ENCODE data around the gene XXYLT1.

Gene XXYLT1

DNA sequence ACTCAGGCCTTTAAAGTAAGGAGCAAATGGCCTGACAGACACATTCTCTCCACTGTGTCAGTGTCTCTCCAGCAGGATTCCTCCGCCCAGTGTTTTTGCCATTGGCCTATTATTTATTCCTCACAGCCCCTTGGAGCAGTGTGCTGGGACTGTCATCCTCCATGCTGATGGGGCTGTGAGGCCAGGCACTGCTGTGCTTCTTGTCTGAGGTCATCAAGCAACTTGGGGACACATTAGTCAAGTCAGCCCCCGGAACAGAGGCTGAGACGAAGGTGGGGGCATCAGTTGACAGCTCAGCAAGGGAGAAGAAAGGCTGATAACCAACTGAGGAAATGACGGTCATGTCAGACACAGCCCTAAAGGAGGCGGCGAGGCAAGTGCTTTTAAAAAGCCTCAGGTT lies 67.4 kb downstream of the XXYLT1 start:
- POLR2A ChIA-PET = interaction anchor here (0.6 kb wide), 1 partner anchor 238 kb away, joined by 3 read pairs; no protein-coding TSS in a partner anchor
- WGBS (ENCODE audit: insufficient coverage) = 83% methylated on average over 4 of the region's 6 CpGs

DNA sequence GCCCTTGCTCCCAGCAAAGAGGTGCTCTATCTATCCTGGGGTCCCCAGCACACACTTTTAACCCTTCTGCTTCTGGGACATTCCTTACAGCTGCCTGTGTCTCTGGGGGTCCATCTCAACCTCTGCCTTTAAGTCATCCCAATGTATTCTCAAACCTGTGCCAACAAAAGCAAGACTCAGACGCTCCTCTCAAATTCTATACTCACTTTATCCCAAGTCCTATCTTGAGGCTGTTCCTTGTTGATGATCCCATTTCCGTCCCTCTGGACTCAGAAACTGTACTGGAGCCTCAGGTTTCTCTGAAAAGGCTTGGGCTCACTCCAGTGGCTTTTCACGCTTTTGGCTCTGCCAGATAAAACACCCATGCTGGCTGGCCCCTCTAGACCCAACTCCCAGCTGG lies 69.7 kb downstream of the XXYLT1 start:
- no peak for DNase-seq
- H3K4me1 ChIP-seq (ENCODE audit: control extremely low read depth in 1 of 4, control insufficient read depth in 4 of 4, insufficient read depth in 4 of 4, low read length in 3 of 4) = peaks cover 0 to 36% (median 14%) of the 10 kb centered on the region in 4 experiments
- peaks cover 0 to 5% (median 0%) of the 10 kb centered on the region in 4 experiments for H3K36me3 ChIP-seq (ENCODE audit: control insufficient read depth in 4 of 4, insufficient read depth in 4 of 4, low read length in 3 of 4)
- WGBS (ENCODE audit: insufficient coverage) = 100% methylated on average over 3 of the region's 3 CpGs
- no peaks in the 10 kb centered on the region for H3K9me3 ChIP-seq (ENCODE audit: control extremely low read depth in 1 of 5, control insufficient read depth in 4 of 5, insufficient read depth in 2 of 5, low read depth in 1 of 5, low read length in 4 of 5)
- no peak overlapping the region for H3K27ac ChIP-seq (ENCODE audit: insufficient read depth in 1 of 2, low read depth in 1 of 2, low read length in 2 of 2, poor library complexity in 1 of 2, severe bottlenecking in 2 of 2)
- no peak overlapping the region for H3K4me3 ChIP-seq (ENCODE audit: control insufficient read depth in 1 of 7, extremely low read depth in 1 of 7, insufficient read depth in 4 of 7, low read depth in 2 of 7, low read length in 6 of 7)
- ChIA-PET CTCF (interaction anchor here (0.8 to 1.8 kb wide), 9 partner anchors 9 to 97 kb away, joined by 3 to 5 read pairs (median 3); no protein-coding TSS in a partner anchor), POLR2A (no interaction called here)
- peaks cover 0 to 1% (median 0%) of the 10 kb centered on the region in 5 experiments for H3K27me3 ChIP-seq (replicated peaks in 2 of 5; ENCODE audit: control insufficient read depth in 4 of 5, insufficient read depth in 5 of 5, low read length in 4 of 5)

More for the DNA sequence above, 67.4 kb downstream of the XXYLT1 start:
- Histone ChIP-seq H3K36me3 (ENCODE audit: control insufficient read depth in 4 of 4, insufficient read depth in 4 of 4, low read length in 3 of 4) (peaks cover 0 to 13% (median under 1%) of the 10 kb centered on the region in 4 experiments), H3K4me1 (ENCODE audit: control extremely low read depth in 1 of 4, control insufficient read depth in 4 of 4, insufficient read depth in 4 of 4, low read length in 3 of 4) (peaks cover 0 to 30% (median 10%) of the 10 kb centered on the region in 4 experiments), H3K4me3 (ENCODE audit: control insufficient read depth in 1 of 7, extremely low read depth in 1 of 7, insufficient read depth in 4 of 7, low read depth in 2 of 7, low read length in 6 of 7) (no peak overlapping the region), H3K9me3 (ENCODE audit: control extremely low read depth in 1 of 5, control insufficient read depth in 4 of 5, insufficient read depth in 2 of 5, low read depth in 1 of 5, low read length in 4 of 5) (no peaks in the 10 kb centered on the region), H3K27ac (ENCODE audit: insufficient read depth in 1 of 2, low read depth in 1 of 2, low read length in 2 of 2, poor library complexity in 1 of 2, severe bottlenecking in 2 of 2) (no peak overlapping the region), H3K27me3 (replicated peaks in 2 of 5; ENCODE audit: control insufficient read depth in 4 of 5, insufficient read depth in 5 of 5, low read length in 4 of 5) (no peaks in the 10 kb centered on the region)
- peak in 1 of 3 donors; percentile 28 for DNase-seq
- CTCF ChIA-PET = interaction anchor here (0.9 kb wide), 1 partner anchor 10 kb away, joined by 3 read pairs; no protein-coding TSS in a partner anchor

DNA sequence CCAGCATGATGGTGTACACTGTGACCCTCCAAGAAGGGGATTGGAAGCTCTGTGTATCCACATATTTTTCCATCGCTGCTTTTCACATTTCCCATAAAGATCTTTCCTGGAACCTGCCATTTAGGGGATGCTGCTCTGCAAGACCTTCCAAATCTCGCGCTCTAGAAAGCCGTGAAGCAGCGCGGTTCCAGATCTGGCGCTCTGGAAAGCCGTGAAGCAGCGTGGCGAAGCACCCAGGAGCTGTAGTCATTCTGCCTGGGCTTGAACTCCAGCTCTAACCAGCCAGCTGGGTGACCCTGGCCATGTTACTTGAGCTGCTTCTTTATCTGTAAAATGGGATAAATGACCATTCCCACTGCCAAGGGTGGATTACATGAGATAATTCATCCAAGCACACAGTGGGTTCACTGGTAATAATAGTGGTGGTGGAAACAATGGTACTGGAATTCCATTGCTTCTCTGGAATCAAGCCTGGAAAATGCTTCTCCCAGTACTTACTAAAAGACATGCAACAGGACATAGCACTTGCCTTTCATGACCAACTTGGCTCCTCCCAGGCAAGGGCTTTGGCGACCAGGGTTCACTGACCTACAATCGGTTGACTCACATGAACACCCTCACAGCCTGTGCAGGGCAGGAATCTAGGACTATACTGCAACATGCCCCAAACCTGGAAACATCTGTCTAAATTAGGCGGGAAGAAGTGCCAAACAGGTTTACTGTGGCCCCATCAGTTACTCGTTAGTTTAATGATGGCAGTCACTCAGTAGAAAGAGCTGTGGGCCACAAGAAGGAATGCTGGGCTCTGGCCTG lies 70.7 kb downstream of the XXYLT1 start:
- ChIA-PET CTCF (interaction anchor here (0.8 to 1.5 kb wide), 5 partner anchors 8 to 96 kb away, joined by 3 to 5 read pairs (median 3); no protein-coding TSS in a partner anchor), POLR2A (interaction anchor here (0.7 kb wide), 1 partner anchor 20 kb away, joined by 3 read pairs; no protein-coding TSS in a partner anchor)
- H3K4me3 ChIP-seq (ENCODE audit: control insufficient read depth in 1 of 7, extremely low read depth in 1 of 7, insufficient read depth in 4 of 7, low read depth in 2 of 7, low read length in 6 of 7) = no peak overlapping the region
- H3K36me3 ChIP-seq (ENCODE audit: control insufficient read depth in 4 of 4, insufficient read depth in 4 of 4, low read length in 3 of 4) = peaks cover 0 to 5% (median 0%) of the 10 kb centered on the region in 4 experiments
- no peak for DNase-seq
- no peaks in the 10 kb centered on the region for H3K9me3 ChIP-seq (ENCODE audit: control extremely low read depth in 1 of 5, control insufficient read depth in 4 of 5, insufficient read depth in 2 of 5, low read depth in 1 of 5, low read length in 4 of 5)
- H3K27me3 ChIP-seq (replicated peaks in 2 of 5; ENCODE audit: control insufficient read depth in 4 of 5, insufficient read depth in 5 of 5, low read length in 4 of 5) = peaks cover 0 to 3% (median 0%) of the 10 kb centered on the region in 5 experiments
- 98% methylated on average over 11 of the region's 14 CpGs for WGBS (ENCODE audit: insufficient coverage)
- no peak overlapping the region for H3K27ac ChIP-seq (ENCODE audit: insufficient read depth in 1 of 2, low read depth in 1 of 2, low read length in 2 of 2, poor library complexity in 1 of 2, severe bottlenecking in 2 of 2)
- peaks cover 0 to 42% (median 17%) of the 10 kb centered on the region in 4 experiments for H3K4me1 ChIP-seq (ENCODE audit: control extremely low read depth in 1 of 4, control insufficient read depth in 4 of 4, insufficient read depth in 4 of 4, low read length in 3 of 4)

DNA sequence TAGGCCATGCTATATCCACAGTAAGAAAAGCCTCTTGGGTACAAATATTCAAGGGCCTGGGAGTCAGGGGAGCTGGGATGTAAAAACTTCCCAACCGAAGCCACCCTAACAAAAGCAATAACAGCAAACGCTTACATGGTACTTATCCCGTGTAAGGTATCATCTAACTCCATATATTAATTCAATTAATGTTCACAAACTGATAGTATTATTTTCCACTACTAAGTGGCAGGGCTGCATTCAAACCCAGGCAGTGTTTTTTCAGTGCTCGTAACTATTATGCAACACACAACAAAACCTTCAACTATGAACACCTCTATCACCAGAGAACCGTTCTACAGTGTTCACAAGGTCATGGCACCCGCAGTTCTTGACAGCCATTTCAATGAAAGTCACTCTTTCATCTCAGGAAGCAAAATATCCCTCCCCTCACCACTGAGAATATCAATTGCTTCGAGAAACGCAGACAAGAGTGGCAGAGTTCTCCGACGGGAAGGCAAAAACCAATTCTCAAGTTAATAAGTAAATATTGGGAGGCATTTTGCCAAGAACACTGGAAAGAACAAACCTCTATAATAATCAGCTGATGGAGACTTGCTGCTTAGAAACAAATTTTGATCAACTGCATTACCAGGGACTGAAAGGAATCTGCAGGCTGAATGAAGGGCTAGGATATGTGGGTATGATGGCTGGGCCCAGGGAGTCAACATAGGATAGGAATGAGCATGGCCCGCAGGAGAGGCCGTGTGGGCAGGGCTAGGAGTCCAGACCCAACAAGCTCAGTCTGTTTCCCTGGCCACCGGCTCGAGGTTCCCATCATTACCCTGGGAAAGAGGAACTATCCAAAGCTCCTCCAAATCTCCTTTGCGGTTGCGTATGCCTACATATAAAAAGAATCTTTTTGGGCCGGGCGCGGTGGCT lies 72.3 kb downstream of the XXYLT1 start:
- Histone ChIP-seq H3K36me3 (ENCODE audit: control insufficient read depth in 4 of 4, insufficient read depth in 4 of 4, low read length in 3 of 4) (peaks cover 0 to 5% (median 0%) of the 10 kb centered on the region in 4 experiments), H3K27ac (ENCODE audit: insufficient read depth in 1 of 2, low read depth in 1 of 2, low read length in 2 of 2, poor library complexity in 1 of 2, severe bottlenecking in 2 of 2) (no peak overlapping the region), H3K27me3 (replicated peaks in 2 of 5; ENCODE audit: control insufficient read depth in 4 of 5, insufficient read depth in 5 of 5, low read length in 4 of 5) (peaks cover 0 to 3% (median 0%) of the 10 kb centered on the region in 5 experiments), H3K4me3 (ENCODE audit: control insufficient read depth in 1 of 7, extremely low read depth in 1 of 7, insufficient read depth in 4 of 7, low read depth in 2 of 7, low read length in 6 of 7) (no peak overlapping the region), H3K4me1 (ENCODE audit: control extremely low read depth in 1 of 4, control insufficient read depth in 4 of 4, insufficient read depth in 4 of 4, low read length in 3 of 4) (peaks cover 5 to 39% (median 17%) of the 10 kb centered on the region in 4 experiments), H3K9me3 (ENCODE audit: control extremely low read depth in 1 of 5, control insufficient read depth in 4 of 5, insufficient read depth in 2 of 5, low read depth in 1 of 5, low read length in 4 of 5) (no peaks in the 10 kb centered on the region)
- 94% methylated on average over 6 of the region's 19 CpGs for WGBS (ENCODE audit: insufficient coverage)
- ChIA-PET POLR2A (no interaction called here), CTCF (no interaction called here)
- no peak for DNase-seq

DNA sequence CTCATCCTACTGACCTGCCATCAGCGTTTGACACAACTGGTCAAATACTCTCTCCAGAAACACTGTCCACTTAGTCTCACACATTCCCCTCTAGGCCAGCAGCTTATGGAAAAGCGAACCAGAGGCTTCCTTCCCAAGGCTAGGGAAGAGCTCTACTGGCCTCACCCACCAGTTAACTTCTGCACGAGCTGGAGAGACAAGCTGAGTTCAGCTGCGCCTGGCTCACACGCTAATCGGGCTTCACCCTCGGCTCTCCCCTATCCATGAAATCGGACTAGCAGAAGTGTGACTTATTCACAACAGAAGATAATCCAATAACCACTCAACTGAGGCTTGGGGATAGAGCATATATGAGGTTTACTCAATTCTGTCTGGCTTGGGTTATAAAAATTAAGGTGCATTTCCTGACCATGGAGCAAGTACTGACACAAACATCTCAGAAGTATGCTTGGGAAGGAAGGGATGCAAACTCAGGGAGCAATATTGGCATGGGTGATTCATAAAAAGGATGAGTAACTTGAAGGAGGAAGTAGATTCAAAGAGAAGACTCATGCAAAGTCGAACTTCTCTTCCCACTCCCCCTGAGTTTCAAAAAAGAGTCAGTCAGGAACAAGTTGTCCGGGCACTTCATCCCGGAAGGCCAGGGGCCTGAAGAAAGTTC lies 73.1 kb downstream of the XXYLT1 start:
- no peak for DNase-seq
- H3K27ac ChIP-seq (ENCODE audit: insufficient read depth in 1 of 2, low read depth in 1 of 2, low read length in 2 of 2, poor library complexity in 1 of 2, severe bottlenecking in 2 of 2) = no peak overlapping the region

DNA sequence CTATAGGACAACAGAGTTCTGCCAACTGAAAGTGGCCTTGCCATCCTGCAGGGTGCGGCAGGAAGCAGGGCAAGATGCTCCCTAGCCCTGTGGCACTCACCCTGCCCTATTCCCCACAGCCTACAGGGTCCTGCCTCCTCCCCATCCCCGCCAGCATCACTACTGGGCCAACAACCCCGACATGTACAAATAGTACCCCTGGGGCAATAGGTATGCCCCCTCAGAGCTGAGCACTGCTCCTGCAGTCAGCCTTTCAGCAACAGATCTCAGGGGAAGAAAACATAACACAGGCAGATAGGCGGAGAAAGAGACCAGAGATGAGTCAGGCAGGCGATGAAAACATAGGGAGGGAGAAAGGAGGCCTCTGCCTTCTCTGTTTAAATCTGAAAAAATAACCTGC lies 74.7 kb downstream of the XXYLT1 start:
- Histone ChIP-seq H3K36me3 (ENCODE audit: control insufficient read depth in 4 of 4, insufficient read depth in 4 of 4, low read length in 3 of 4) (peaks cover 0 to 5% (median 0%) of the 10 kb centered on the region in 4 experiments), H3K9me3 (ENCODE audit: control extremely low read depth in 1 of 5, control insufficient read depth in 4 of 5, insufficient read depth in 2 of 5, low read depth in 1 of 5, low read length in 4 of 5) (peaks cover 0 to 8% (median 4%) of the 10 kb centered on the region in 5 experiments), H3K4me3 (ENCODE audit: control insufficient read depth in 1 of 7, extremely low read depth in 1 of 7, insufficient read depth in 4 of 7, low read depth in 2 of 7, low read length in 6 of 7) (no peak overlapping the region), H3K27ac (ENCODE audit: insufficient read depth in 1 of 2, low read depth in 1 of 2, low read length in 2 of 2, poor library complexity in 1 of 2, severe bottlenecking in 2 of 2) (no peak overlapping the region), H3K27me3 (replicated peaks in 2 of 5; ENCODE audit: control insufficient read depth in 4 of 5, insufficient read depth in 5 of 5, low read length in 4 of 5) (peaks cover 0 to 8% (median 0%) of the 10 kb centered on the region in 5 experiments), H3K4me1 (ENCODE audit: control extremely low read depth in 1 of 4, control insufficient read depth in 4 of 4, insufficient read depth in 4 of 4, low read length in 3 of 4) (peaks cover 5 to 35% (median 17%) of the 10 kb centered on the region in 4 experiments)
- CTCF ChIA-PET = interaction anchor here (0.6 to 1.3 kb wide), 5 partner anchors 9 to 52 kb away, joined by 3 read pairs; no protein-coding TSS in a partner anchor
- 93% methylated on average over 4 of the region's 5 CpGs for WGBS (ENCODE audit: insufficient coverage)
- DNase-seq = no peak
- POLR2A ChIA-PET = no interaction called here

More for the DNA sequence above, 73.1 kb downstream of the XXYLT1 start:
- no peak overlapping the region for H3K4me3 ChIP-seq (ENCODE audit: control insufficient read depth in 1 of 7, extremely low read depth in 1 of 7, insufficient read depth in 4 of 7, low read depth in 2 of 7, low read length in 6 of 7)
- 80% methylated on average over 5 of the region's 11 CpGs for WGBS (ENCODE audit: insufficient coverage)
- ChIA-PET POLR2A (no interaction called here), CTCF (interaction anchor here (1.0 to 1.3 kb wide), 2 partner anchors 10 to 12 kb away, joined by 3 to 5 read pairs; no protein-coding TSS in a partner anchor)
- H3K36me3 ChIP-seq (ENCODE audit: control insufficient read depth in 4 of 4, insufficient read depth in 4 of 4, low read length in 3 of 4) = peaks cover 0 to 5% (median 0%) of the 10 kb centered on the region in 4 experiments
- H3K9me3 ChIP-seq (ENCODE audit: control extremely low read depth in 1 of 5, control insufficient read depth in 4 of 5, insufficient read depth in 2 of 5, low read depth in 1 of 5, low read length in 4 of 5) = no peaks in the 10 kb centered on the region
- H3K27me3 ChIP-seq (replicated peaks in 2 of 5; ENCODE audit: control insufficient read depth in 4 of 5, insufficient read depth in 5 of 5, low read length in 4 of 5) = peaks cover 0 to 5% (median 0%) of the 10 kb centered on the region in 5 experiments
- H3K4me1 ChIP-seq (ENCODE audit: control extremely low read depth in 1 of 4, control insufficient read depth in 4 of 4, insufficient read depth in 4 of 4, low read length in 3 of 4) = peaks cover 5 to 35% (median 17%) of the 10 kb centered on the region in 4 experiments
